ENCODE results near the gene SLC2A6.
"Not testable (repeated sequence)": the region's sequence is repeated elsewhere in the genome, so short reads cannot be mapped to it uniquely, and the experiment has no call there.

Gene SLC2A6

GRCh38 chr9:133463864-133464615, 14.9 kb downstream of the SLC2A6 start:
- no peak for DNase-seq (ENCODE audit: low read depth in 2 of 3, low spot score in 1 of 3)

- DNase-seq (ENCODE audit: low read depth in 2 of 3, low spot score in 1 of 3), result no peak
Measured at GRCh38 chr9:133463234-133463863, 15.6 kb downstream of the SLC2A6 start.

- no peak for DNase-seq (ENCODE audit: low read depth in 2 of 3, low spot score in 1 of 3)
Measured at GRCh38 chr9:133461975-133462374, 16.9 kb downstream of the SLC2A6 start.

- DNase-seq (ENCODE audit: low read depth in 2 of 3, low spot score in 1 of 3), result no peak
Measured at GRCh38 chr9:133460405-133461175, 18.3 kb downstream of the SLC2A6 start.

- peak; percentile 83 to 93 (median 92) for DNase-seq (ENCODE audit: low read depth in 2 of 3, low spot score in 1 of 3)
Measured at GRCh38 chr9:133459476-133460404, 19.2 kb downstream of the SLC2A6 start, which contains the start of gene CACFD1. CACFD1 (plus strand) TSS chr9:133459978; CDS start chr9:133460067, 89 bp downstream.

DNA sequence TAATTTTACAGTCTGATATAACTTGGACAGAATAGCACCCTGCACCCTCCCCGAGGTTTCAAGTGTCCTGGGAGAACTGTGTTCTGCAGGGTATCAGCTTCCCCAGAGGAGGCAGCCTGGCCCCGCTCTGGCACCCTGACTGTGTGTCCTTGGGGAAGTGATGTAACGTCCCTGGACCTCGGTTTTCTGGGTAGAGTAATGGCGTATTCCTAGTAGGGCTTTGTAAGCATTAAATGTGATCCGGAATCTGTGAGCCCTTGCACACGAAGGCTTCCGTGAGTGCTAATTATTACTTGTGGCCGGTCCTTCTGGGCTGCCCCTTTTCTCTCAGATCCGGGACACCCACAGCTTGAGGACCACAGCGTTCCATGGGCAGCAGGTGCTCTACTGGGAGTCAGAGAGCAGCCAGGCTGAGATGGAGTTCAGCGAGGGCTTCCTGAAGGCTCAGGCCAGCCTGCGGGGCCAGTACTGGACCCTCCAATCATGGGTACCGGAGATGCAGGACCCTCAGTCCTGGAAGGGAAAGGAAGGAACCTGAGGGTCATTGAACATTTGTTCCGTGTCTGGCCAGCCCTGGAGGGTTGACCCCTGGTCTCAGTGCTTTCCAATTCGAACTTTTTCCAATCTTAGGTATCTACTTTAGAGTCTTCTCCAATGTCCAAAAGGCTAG, 20.1 kb downstream of the SLC2A6 start:
- DNase-seq (ENCODE audit: low read depth in 2 of 3, low spot score in 1 of 3), result no peak

- no peak for DNase-seq (ENCODE audit: low read depth in 2 of 3, low spot score in 1 of 3)
Measured at GRCh38 chr9:133457748-133458147, 21.2 kb downstream of the SLC2A6 start.

DNA sequence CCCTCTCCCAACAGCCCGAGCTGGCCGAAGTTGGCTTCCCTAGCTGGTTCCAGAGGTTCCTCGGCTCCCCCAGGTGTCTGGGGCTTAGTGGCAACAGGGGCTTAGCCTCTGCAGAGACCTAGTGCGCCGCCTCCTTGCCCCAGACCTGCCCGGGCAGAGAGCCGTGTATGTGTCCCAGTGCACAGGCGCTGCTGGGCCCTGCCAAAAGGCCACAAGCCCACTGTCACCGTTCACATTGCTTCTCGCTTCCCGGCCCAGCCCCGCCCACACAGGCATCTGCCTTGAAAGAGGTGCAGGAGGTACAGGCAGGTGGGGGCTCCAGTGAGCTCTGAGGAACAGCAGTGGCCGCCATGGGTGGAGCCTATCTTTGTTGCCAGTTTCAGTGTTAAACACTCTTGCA, 21.7 kb downstream of the SLC2A6 start:
- DNase-seq (ENCODE audit: low read depth in 2 of 3, low spot score in 1 of 3), result no peak

- DNase-seq (ENCODE audit: low read depth in 2 of 3, low spot score in 1 of 3), result no peak
Measured at GRCh38 chr9:133456409-133456808, 22.5 kb downstream of the SLC2A6 start.

- DNase-seq (ENCODE audit: low read depth in 2 of 3, low spot score in 1 of 3), result no peak
Measured at GRCh38 chr9:133455936-133456335, 23.0 kb downstream of the SLC2A6 start.

DNA sequence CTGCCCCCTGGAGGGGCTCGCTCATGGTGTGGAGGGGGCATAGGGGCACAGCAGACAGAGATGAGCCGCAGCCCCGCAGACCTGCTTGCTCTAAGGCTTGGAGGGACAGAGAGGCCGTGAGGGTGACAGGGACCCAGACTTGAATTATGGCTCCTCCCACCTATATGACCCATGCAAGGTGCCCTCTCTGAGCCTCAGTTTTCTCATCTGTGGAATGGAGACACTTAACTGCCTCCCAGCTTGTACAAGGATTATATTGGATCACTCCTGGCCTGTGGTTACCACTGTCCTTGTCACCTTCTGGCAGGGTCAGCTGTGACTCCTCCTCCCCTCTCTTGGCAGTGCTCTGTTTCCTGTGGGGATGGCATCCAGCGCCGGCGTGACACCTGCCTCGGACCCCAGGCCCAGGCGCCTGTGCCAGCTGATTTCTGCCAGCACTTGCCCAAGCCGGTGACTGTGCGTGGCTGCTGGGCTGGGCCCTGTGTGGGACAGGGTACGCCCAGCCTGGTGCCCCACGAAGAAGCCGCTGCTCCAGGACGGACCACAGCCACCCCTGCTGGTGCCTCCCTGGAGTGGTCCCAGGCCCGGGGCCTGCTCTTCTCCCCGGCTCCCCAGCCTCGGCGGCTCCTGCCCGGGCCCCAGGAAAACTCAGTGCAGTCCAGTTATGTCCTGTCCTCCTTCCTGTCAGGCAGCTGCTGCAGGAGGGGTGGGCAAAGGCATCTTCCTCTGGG, 23.8 kb downstream of the SLC2A6 start:
- DNase-seq (ENCODE audit: low read depth in 2 of 3, low spot score in 1 of 3), result no peak

DNA sequence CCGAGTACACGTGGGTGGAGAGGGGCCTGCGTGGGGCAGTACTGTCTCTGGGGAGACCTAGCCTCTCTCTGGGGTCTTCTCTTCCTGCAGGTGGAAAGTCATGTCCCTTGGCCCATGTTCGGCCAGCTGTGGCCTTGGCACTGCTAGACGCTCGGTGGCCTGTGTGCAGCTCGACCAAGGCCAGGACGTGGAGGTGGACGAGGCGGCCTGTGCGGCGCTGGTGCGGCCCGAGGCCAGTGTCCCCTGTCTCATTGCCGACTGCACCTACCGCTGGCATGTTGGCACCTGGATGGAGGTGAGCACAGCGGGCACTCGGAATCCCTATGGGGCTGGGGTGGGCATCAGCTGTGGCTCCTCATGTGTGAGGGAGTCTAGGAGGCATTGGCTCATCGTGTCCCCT, 24.6 kb downstream of the SLC2A6 start:
- DNase-seq (ENCODE audit: low read depth in 2 of 3, low spot score in 1 of 3), result no peak

DNA sequence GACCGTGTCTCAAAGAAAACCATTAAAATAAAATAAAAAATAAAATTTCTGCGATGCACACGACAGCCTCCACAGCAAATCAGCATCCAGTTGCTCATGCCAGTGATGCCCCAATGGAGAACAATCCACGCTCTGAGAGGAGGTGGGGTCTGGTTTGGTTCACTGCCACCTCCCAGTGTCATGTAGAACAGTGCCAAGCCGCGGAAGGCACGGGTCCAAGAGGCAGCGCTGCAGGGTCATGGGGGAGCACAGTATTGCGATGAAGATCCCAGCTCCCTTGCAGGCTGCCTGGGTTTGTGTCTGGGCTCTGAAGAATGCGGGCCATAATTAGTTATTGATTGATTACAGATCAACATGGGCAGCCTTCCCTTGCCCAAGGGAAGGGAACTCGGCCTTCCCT, 25.2 kb downstream of the SLC2A6 start:
- no peak for DNase-seq (ENCODE audit: low read depth in 2 of 3, low spot score in 1 of 3)

DNA sequence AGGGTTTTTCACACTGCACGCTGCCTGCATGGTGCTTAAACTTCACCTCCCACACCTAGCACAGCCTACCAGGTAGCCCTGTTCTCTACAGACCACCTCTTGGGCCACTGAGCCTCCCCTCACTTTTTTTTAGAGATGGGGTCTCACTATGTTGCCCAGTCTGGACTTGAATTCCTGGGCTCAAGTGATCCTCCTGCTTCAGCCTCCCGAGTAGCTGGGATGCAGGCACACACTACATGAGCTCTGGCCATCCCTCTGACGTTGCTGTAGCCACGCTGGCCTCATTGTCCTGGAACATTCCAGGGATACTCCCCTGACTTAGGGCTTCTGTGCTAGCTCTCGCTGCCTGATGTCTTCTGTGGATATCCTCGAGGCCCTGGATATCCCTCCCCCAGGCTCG, 26.3 kb downstream of the SLC2A6 start:
- no peak for DNase-seq (ENCODE audit: low read depth in 2 of 3, low spot score in 1 of 3)

DNA sequence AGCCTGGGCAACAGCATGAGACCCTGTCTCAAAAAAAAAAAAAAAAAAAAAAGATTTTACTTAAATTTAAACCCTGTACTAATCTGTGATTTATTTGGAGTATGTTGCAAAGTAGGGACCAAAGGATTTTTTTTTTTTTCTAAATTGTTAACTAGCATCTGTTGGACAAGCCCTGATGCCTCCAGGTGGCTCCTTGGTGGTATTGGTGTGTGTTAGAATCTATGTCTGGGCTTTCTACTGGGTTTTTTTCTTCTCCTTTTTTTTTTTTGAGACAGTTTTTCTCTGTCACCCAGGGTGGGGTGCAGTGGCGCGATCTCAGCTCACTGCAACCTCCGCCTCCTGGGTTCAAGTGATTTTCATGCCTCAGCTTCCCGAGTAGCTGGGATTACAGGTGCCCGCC, 27.0 kb downstream of the SLC2A6 start:
- not testable (repeated sequence) for DNase-seq (ENCODE audit: low read depth in 2 of 3, low spot score in 1 of 3)

GRCh38 chr9:133449760-133450159, 29.1 kb downstream of the SLC2A6 start:
- DNase-seq (ENCODE audit: low read depth in 2 of 3, low spot score in 1 of 3), result no peak

- no peak for DNase-seq (ENCODE audit: low read depth in 2 of 3, low spot score in 1 of 3)
Measured at GRCh38 chr9:133448487-133448972, 30.4 kb downstream of the SLC2A6 start.

- DNase-seq (ENCODE audit: low read depth in 2 of 3, low spot score in 1 of 3), result no peak
Measured at GRCh38 chr9:133445293-133445969, 33.5 kb downstream of the SLC2A6 start.

GRCh38 chr9:133443982-133444381, 34.9 kb downstream of the SLC2A6 start:
- DNase-seq (ENCODE audit: low read depth in 2 of 3, low spot score in 1 of 3), result no peak
